Mucosa of descending colon (tissue), 3 donors: ENCODE data around the gene NOS1. TPM values are rescaled to one million over a fixed set of nuclear protein-coding genes. Genes with fewer than 3 reads are reported as not detected.

Experiments used
- ATAC-seq: fragments of 200-7000 bp; cut with Tn5 transposase; one replicate; pipeline ENCODE4 v1.9.1; 2020; ENCODE audit warnings: mild to moderate bottlenecking, moderate library complexity
- DNase-seq, 3 donors: peaks; one replicate each; pipeline ENCODE4 v3.0.0-alpha.2; 2020
- H3K36me3 ChIP-seq: fragments of 200-600 bp; one replicate; pipeline ENCODE4 v1.8.0; 2021; ENCODE audit warnings: low read depth, mild to moderate bottlenecking
- H3K4me1 ChIP-seq: fragments of 200-600 bp; one replicate; pipeline ENCODE4 v1.8.0; 2021; ENCODE audit warnings: low read depth, mild to moderate bottlenecking
- H3K4me3 ChIP-seq: fragments of 200-600 bp; one replicate; pipeline ENCODE4 v1.8.0; 2021; ENCODE audit warnings: mild to moderate bottlenecking
- H3K9me3 ChIP-seq: fragments of 200-600 bp; one replicate; pipeline ENCODE4 v1.8.0; 2021; ENCODE audit warnings: mild to moderate bottlenecking
- intact Hi-C, 2 donors: fragments of 100-400 bp; cut with DNase I in 1 of 2; cut with micrococcal nuclease in 1 of 2; formaldehyde crosslinking; loops; one replicate each; pipeline versions ENCODE4 v1.11.0 to v1.11.1; 2022; cut with DNase I, micrococcal nuclease
- total RNA-seq, 3 donors: library from RNA; stranded (reverse); fragmentation: NEBNext Ultra II Directional in 2 of 3; extraction: Animal tissue kit (Norgen Biotek cat#: 25700) in 2 of 3; gene quantifications; one replicate each; pipeline versions ENCODE4 v1.2.1 to v1.2.4, GENCODE V29; 2021 to 2023
- TF ChIP-seq, protein P1 (sequence below): fragments of 200-600 bp; IDR thresholded peaks from one replicate; pipeline ENCODE4 v1.8.0; 2022; ENCODE audit warnings: antibody characterized with exemption, mild to moderate bottlenecking
- donor health status: DM: no; HTN: no; CAD: no; lungs with moderate emphysema.
- donor health status: DM: no; HTN: no; CAD: no.
- donor health status: DM: no; HTN: yes; CAD: no.

The NOS1 gene
- total RNA-seq, 3 donors from 2014 or later, result 0.09 to 11.0 (median 0.29) TPM

- no peak overlapping the region for H3K4me3 ChIP-seq
- DNase-seq, result no peak
- intact Hi-C loops, result no loop called here
- no peaks in the 10 kb centered on the region for H3K9me3 ChIP-seq
- no peak for ATAC-seq
- H3K4me1 ChIP-seq, result no peaks in the 10 kb centered on the region
- TF ChIP-seq, protein P1, sequence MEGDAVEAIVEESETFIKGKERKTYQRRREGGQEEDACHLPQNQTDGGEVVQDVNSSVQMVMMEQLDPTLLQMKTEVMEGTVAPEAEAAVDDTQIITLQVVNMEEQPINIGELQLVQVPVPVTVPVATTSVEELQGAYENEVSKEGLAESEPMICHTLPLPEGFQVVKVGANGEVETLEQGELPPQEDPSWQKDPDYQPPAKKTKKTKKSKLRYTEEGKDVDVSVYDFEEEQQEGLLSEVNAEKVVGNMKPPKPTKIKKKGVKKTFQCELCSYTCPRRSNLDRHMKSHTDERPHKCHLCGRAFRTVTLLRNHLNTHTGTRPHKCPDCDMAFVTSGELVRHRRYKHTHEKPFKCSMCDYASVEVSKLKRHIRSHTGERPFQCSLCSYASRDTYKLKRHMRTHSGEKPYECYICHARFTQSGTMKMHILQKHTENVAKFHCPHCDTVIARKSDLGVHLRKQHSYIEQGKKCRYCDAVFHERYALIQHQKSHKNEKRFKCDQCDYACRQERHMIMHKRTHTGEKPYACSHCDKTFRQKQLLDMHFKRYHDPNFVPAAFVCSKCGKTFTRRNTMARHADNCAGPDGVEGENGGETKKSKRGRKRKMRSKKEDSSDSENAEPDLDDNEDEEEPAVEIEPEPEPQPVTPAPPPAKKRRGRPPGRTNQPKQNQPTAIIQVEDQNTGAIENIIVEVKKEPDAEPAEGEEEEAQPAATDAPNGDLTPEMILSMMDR, result no peak
- H3K36me3 ChIP-seq, result no peaks in the 10 kb centered on the region
Measured at GRCh38 chr12:117330441-117331113, 30.8 kb downstream of the NOS1 start.

DNA sequence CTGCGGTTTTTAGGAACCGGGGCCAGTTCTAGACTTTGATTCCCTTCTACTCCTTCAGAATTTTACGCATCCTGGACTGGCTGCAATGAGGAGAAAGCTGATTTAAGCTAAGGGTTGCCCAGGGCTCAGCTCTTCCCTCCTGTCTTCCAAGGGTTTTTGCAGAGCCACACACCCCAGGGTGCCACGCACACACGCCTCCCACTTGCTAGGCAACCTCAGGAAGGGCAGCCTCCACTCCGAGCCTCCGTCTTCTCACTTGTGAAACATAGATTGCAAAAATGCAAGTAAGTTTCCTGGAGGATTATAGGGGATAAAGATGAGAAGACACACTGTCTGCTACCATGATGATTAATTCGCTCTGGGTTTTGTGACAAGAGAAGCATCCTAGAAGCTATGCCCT, 31.7 kb downstream of the NOS1 start:
- ATAC-seq (no peak), DNase-seq (no peak)
- no peaks in the 10 kb centered on the region for H3K9me3 ChIP-seq
- TF ChIP-seq, protein P1, result no peak
- no peak overlapping the region for H3K4me3 ChIP-seq
- H3K36me3 ChIP-seq, result no peaks in the 10 kb centered on the region
- intact Hi-C loops, result no loop called here
- no peaks in the 10 kb centered on the region for H3K4me1 ChIP-seq

GRCh38 chr12:117328556-117329100, 32.8 kb downstream of the NOS1 start:
- no peaks in the 10 kb centered on the region for H3K36me3 ChIP-seq
- H3K9me3 ChIP-seq, result no peaks in the 10 kb centered on the region
- DNase-seq (no peak), ATAC-seq (no peak)
- no peak overlapping the region for H3K4me3 ChIP-seq
- no peaks in the 10 kb centered on the region for H3K4me1 ChIP-seq
- intact Hi-C loops, result no loop called here
- TF ChIP-seq, protein P1, result no peak

- no peak for ATAC-seq
- intact Hi-C loops, result no loop called here
Measured at GRCh38 chr12:117322428-117322827, 39.0 kb downstream of the NOS1 start.

GRCh38 chr12:117321572-117321971, 39.9 kb downstream of the NOS1 start:
- H3K9me3 ChIP-seq, result no peaks in the 10 kb centered on the region
- no peak for ATAC-seq
- no peaks in the 10 kb centered on the region for H3K36me3 ChIP-seq
- H3K4me1 ChIP-seq, result no peaks in the 10 kb centered on the region
- H3K4me3 ChIP-seq, result no peak overlapping the region
- DNase-seq, result no peak
- intact Hi-C loops, result no loop called here
- TF ChIP-seq, protein P1, result no peak

More at GRCh38 chr12:117322428-117322827, 39.0 kb downstream of the NOS1 start:
- Histone ChIP-seq H3K4me1 (no peaks in the 10 kb centered on the region), H3K36me3 (no peaks in the 10 kb centered on the region), H3K9me3 (no peaks in the 10 kb centered on the region), H3K4me3 (no peak overlapping the region)
- no peak for DNase-seq
- TF ChIP-seq, protein P1, result no peak
